Sigmoid colon (tissue), 4 donors: ENCODE data around the gene RIT2.

Experiments
- POLR2A ChIP-seq, 2 donors: fragments of 450-650 bp; IDR thresholded peaks; one replicate each; pipeline ENCODE4 v1.6.1; 2016; ENCODE audit warnings: antibody characterized with exemption in 2 of 2, mild to moderate bottlenecking in 2 of 2, moderate library complexity in 2 of 2
- POLR2AphosphoS5 ChIP-seq, 4 donors: sonication (generic); formaldehyde crosslinking; IDR thresholded peaks; one replicate each; pipeline ENCODE4 v1.6.1; 2017; ENCODE audit warnings: antibody characterized with exemption in 4 of 4
- TF ChIP-seq, protein P1 (sequence below), 4 experiments: fragments of 450-650 bp in 3 of 4; fragments of 200-600 bp in 1 of 4; IDR thresholded peaks; one replicate each; pipeline ENCODE4 v1.5.1; 2016 to 2019; ENCODE audit warnings: antibody characterized with exemption in 4 of 4, mild to moderate bottlenecking in 3 of 4, moderate library complexity in 2 of 4

DNA sequence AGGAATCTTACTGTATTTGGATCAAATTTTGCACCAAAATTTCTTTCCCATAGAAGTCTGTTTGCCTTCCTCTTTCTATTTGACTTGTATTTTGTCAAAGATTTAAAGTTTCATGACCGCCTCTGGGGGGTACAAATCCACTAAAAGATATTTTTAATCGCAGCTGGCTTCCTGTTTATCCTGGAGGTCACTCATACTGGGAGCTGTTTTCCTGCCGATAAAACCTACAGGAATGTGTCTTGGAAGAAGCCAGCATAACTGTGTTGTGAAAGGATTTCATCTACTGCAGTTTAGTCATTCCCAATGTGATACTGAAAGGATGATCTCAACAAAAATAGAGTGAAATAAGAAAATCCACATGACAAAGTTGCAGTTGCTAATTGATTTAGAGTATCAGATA is 184.0 kb downstream of the RIT2 start:
- no peak for TF ChIP-seq POLR2A (IDR thresholded peaks at IDR 0.05)
- TF ChIP-seq, protein P1, sequence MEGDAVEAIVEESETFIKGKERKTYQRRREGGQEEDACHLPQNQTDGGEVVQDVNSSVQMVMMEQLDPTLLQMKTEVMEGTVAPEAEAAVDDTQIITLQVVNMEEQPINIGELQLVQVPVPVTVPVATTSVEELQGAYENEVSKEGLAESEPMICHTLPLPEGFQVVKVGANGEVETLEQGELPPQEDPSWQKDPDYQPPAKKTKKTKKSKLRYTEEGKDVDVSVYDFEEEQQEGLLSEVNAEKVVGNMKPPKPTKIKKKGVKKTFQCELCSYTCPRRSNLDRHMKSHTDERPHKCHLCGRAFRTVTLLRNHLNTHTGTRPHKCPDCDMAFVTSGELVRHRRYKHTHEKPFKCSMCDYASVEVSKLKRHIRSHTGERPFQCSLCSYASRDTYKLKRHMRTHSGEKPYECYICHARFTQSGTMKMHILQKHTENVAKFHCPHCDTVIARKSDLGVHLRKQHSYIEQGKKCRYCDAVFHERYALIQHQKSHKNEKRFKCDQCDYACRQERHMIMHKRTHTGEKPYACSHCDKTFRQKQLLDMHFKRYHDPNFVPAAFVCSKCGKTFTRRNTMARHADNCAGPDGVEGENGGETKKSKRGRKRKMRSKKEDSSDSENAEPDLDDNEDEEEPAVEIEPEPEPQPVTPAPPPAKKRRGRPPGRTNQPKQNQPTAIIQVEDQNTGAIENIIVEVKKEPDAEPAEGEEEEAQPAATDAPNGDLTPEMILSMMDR (IDR thresholded peaks at IDR 0.05) = no peak
- TF ChIP-seq POLR2AphosphoS5 (IDR thresholded peaks at IDR 0.05) = no peak
